Caco-2 (cell line): ENCODE measurements around the gene SCN7A. TPM values are rescaled to one million over a fixed set of nuclear protein-coding genes. Genes with fewer than 3 reads are reported as not detected.

Experiments
- BruUV-seq: library from RNA; stranded (reverse); fragments of 400-500 nt; replicated peaks from 2 replicates; lab custom pipeline; 2021; lab: Mats Ljungman, UMichigan
- CTCF ChIA-PET: fragments of 300-600 bp; sonication (Branson Sonifier 250); formaldehyde crosslinking; loops from one replicate; lab custom pipeline; 2022; ENCODE audit warnings: antibody characterized with exemption; lab: Charles Lee
- POLR2A ChIA-PET: fragments of 300-600 bp; sonication (Branson Sonifier 250); formaldehyde crosslinking; loops from one replicate; lab custom pipeline; 2022; ENCODE audit warnings: antibody characterized with exemption; lab: Charles Lee
- DNase-seq, 2 experiments: peaks; one replicate each; pipeline versions ENCODE4 v3.0.0 to v3.0.0-alpha.2; 2020 to 2022
- H3K27me3 ChIP-seq: replicated peaks from 2 replicates; pipeline ENCODE4 v1.6.0; 2011; ENCODE audit warnings: low read length; ENCODE audit not compliant: control insufficient read depth, insufficient read depth
- H3K36me3 ChIP-seq: 2 replicates; pipeline ENCODE4 v1.5.1; 2011; ENCODE audit warnings: low read length; ENCODE audit not compliant: control insufficient read depth, insufficient read depth
- H3K4me1 ChIP-seq: fragments of 250-450 bp; sonication (Bioruptor Pico); 2 replicates; pipeline ENCODE4 v1.5.1; 2020; ENCODE audit warnings: mild to moderate bottlenecking
- H3K4me3 ChIP-seq: 2 replicates; pipeline ENCODE4 v1.5.1; 2011; ENCODE audit warnings: low read depth, mild to moderate bottlenecking, control low read depth, low read length
- H3K9me3 ChIP-seq: fragments of 250-450 bp; sonication (Bioruptor Pico); 2 replicates; pipeline ENCODE4 v1.5.1; 2020; ENCODE audit warnings: mild to moderate bottlenecking, moderate library complexity
- H3K27ac Mint-ChIP-seq: one replicate; pipeline ENCODE4 v1.8.0; 2022; ENCODE audit warnings: mixed read lengths; ENCODE audit not compliant: unreplicated experiment
- H3K27me3 Mint-ChIP-seq: one replicate; pipeline ENCODE4 v1.8.0; 2022; ENCODE audit warnings: mixed read lengths; ENCODE audit not compliant: insufficient read depth, unreplicated experiment
- H3K36me3 Mint-ChIP-seq: one replicate; pipeline ENCODE4 v1.8.0; 2022; ENCODE audit warnings: mild to moderate bottlenecking, mixed read lengths; ENCODE audit not compliant: insufficient read depth, unreplicated experiment
- H3K4me1 Mint-ChIP-seq: one replicate; pipeline ENCODE4 v1.8.0; 2022; ENCODE audit warnings: low read depth, mixed read lengths; ENCODE audit not compliant: unreplicated experiment
- H3K4me3 Mint-ChIP-seq: one replicate; pipeline ENCODE4 v1.8.0; 2022; ENCODE audit warnings: mild to moderate bottlenecking, moderate library complexity, mixed read lengths; ENCODE audit not compliant: unreplicated experiment
- H3K9me3 Mint-ChIP-seq: one replicate; pipeline ENCODE4 v1.8.0; 2022; ENCODE audit warnings: mixed read lengths; ENCODE audit not compliant: unreplicated experiment
- CTCF ChIP-seq, 2 experiments: fragments of 200-600 bp in 1 of 2; IDR thresholded peaks; 1 replicate in 1 of 2; 2 replicates in 1 of 2; pipeline versions ENCODE4 v1.5.1 to v1.8.0; 2011 to 2022; ENCODE audit warnings: antibody characterized with exemption in 1 of 2, control low read depth in 1 of 2, inconsistent platforms in 1 of 2, low read depth in 1 of 2, low read length in 1 of 2, mild to moderate bottlenecking in 1 of 2, moderate library complexity in 1 of 2; ENCODE audit not compliant: insufficient read depth in 1 of 2, severe bottlenecking in 1 of 2, unreplicated experiment in 1 of 2
- intact Hi-C: fragments of 100-400 bp; cut with micrococcal nuclease; formaldehyde crosslinking; loops from one replicate; pipeline ENCODE4 v1.10.0; 2022; ENCODE audit not compliant: unreplicated experiment
- total RNA-seq: library from RNA; stranded (reverse); gene quantifications from 2 replicates; pipeline ENCODE4 v1.2.3, GENCODE V29; 2022

SCN7A gene
- total RNA-seq, 1 experiment from 2014 or later: 0.27 TPM

GRCh38 chr2:166448106-166448505 is 45.9 kb downstream of the SCN7A start:
- Mint-ChIP-seq H3K4me1 (no peaks in the 10 kb centered on the region), H3K9me3 (no peaks in the 10 kb centered on the region), H3K36me3 (no peaks in the 10 kb centered on the region), H3K27me3 (peaks cover 5% of the 10 kb centered on the region), H3K4me3 (no peak overlapping the region), H3K27ac (no peak overlapping the region)
- TF ChIP-seq CTCF (IDR thresholded peaks at IDR 0.05; ENCODE audit: insufficient read depth in 1 of 2, low read depth in 1 of 2, low read length in 1 of 2, severe bottlenecking in 1 of 2, unreplicated experiment in 1 of 2): no peak
- no peak for DNase-seq
- Histone ChIP-seq H3K9me3 (no peaks in the 10 kb centered on the region), H3K27me3 (no peaks in the 10 kb centered on the region), H3K36me3 (no peaks in the 10 kb centered on the region), H3K4me3 (no peak overlapping the region), H3K4me1 (no peaks in the 10 kb centered on the region)
- CTCF ChIA-PET: no interaction called here
- no TSS peak for BruUV-seq
- POLR2A ChIA-PET: no interaction called here
- intact Hi-C loops: no loop called here

GRCh38 chr2:166444306-166444705 is 49.7 kb downstream of the SCN7A start:
- ChIA-PET CTCF (no interaction called here), POLR2A (no interaction called here)
- intact Hi-C loops: no loop called here
- no peak overlapping the region for H3K4me3 ChIP-seq
- H3K4me1 ChIP-seq: no peaks in the 10 kb centered on the region
- H3K27me3 Mint-ChIP-seq: peaks cover 3% of the 10 kb centered on the region
- no peaks in the 10 kb centered on the region for H3K36me3 ChIP-seq
- no peaks in the 10 kb centered on the region for H3K27me3 ChIP-seq
- no TSS peak for BruUV-seq
- no peaks in the 10 kb centered on the region for H3K9me3 ChIP-seq
- DNase-seq: no peak
- TF ChIP-seq CTCF (IDR thresholded peaks at IDR 0.05; ENCODE audit: insufficient read depth in 1 of 2, low read depth in 1 of 2, low read length in 1 of 2, severe bottlenecking in 1 of 2, unreplicated experiment in 1 of 2): no peak
- no peaks in the 10 kb centered on the region for H3K36me3 Mint-ChIP-seq
- no peak overlapping the region for H3K4me3 Mint-ChIP-seq
- H3K27ac Mint-ChIP-seq: no peak overlapping the region
- H3K4me1 Mint-ChIP-seq: no peaks in the 10 kb centered on the region
- H3K9me3 Mint-ChIP-seq: no peaks in the 10 kb centered on the region

- Histone ChIP-seq H3K36me3 (no peaks in the 10 kb centered on the region), H3K9me3 (no peaks in the 10 kb centered on the region; the same call in 1 of the 2 replicates), H3K27me3 (no peaks in the 10 kb centered on the region), H3K4me1 (no peaks in the 10 kb centered on the region), H3K4me3 (no peak overlapping the region)
- CTCF ChIA-PET: no interaction called here
- Mint-ChIP-seq H3K4me1 (no peaks in the 10 kb centered on the region), H3K27ac (no peak overlapping the region), H3K27me3 (no peaks in the 10 kb centered on the region), H3K9me3 (no peaks in the 10 kb centered on the region), H3K4me3 (no peak overlapping the region), H3K36me3 (no peaks in the 10 kb centered on the region)
- TF ChIP-seq CTCF (IDR thresholded peaks at IDR 0.05; ENCODE audit: insufficient read depth in 1 of 2, low read depth in 1 of 2, low read length in 1 of 2, severe bottlenecking in 1 of 2, unreplicated experiment in 1 of 2): no peak
- intact Hi-C loops: no loop called here
- POLR2A ChIA-PET: no interaction called here
- no peak for DNase-seq
- no TSS peak for BruUV-seq
Measured at GRCh38 chr2:166440313-166440712, 53.7 kb downstream of the SCN7A start.
